Skin epidermis (tissue), 12 donors: ENCODE results near the gene ACMSD.
"Not testable (repeated sequence)": the region's sequence is repeated elsewhere in the genome, so short reads cannot be mapped to it uniquely, and the experiment has no call there.

Experiments
- H3K27ac ChIP-seq, 21 experiments: fragments of 200-600 bp; sonication (generic) in 11 of 21; one replicate each; pipeline ENCODE4 v1.5.0; 2020; ENCODE audit warnings: mild to moderate bottlenecking in 3 of 21, inconsistent platforms in 2 of 21, moderate library complexity in 2 of 21
- H3K4me3 ChIP-seq, 7 experiments: fragments of 200-600 bp; sonication (generic) in 2 of 7; one replicate each; pipeline ENCODE4 v1.5.0; 2020; ENCODE audit warnings: inconsistent platforms in 2 of 7, mild to moderate bottlenecking in 2 of 7, moderate library complexity in 1 of 7

ACMSD gene

GRCh38 chr2:134899204-134899603, 60.8 kb downstream of the ACMSD start:
- H3K4me3 ChIP-seq, result no peak overlapping the region

GRCh38 chr2:134900151-134900550, 61.7 kb downstream of the ACMSD start:
- Histone ChIP-seq H3K27ac (no peak overlapping the region), H3K4me3 (no peak overlapping the region)

More at GRCh38 chr2:134899204-134899603, 60.8 kb downstream of the ACMSD start:
- H3K27ac ChIP-seq, result no peak overlapping the region

GRCh38 chr2:134903701-134904100, 65.3 kb downstream of the ACMSD start:
- not testable (repeated sequence) for H3K4me3 ChIP-seq, H3K27ac ChIP-seq

- Histone ChIP-seq H3K27ac (no peak overlapping the region), H3K4me3 (no peak overlapping the region)
These were observed 66.8 kb downstream of the ACMSD start for GRCh38 chr2:134905168-134905567.

GRCh38 chr2:134906726-134907125, 68.3 kb downstream of the ACMSD start:
- H3K4me3 ChIP-seq, result no peak overlapping the region
- no peak overlapping the region for H3K27ac ChIP-seq

GRCh38 chr2:134907441-134908116, 69.2 kb downstream of the ACMSD start:
- not testable (repeated sequence) for H3K4me3 ChIP-seq, H3K27ac ChIP-seq

GRCh38 chr2:134910763-134911399, 72.5 kb downstream of the ACMSD start:
- no peak overlapping the region for H3K27ac ChIP-seq
- H3K4me3 ChIP-seq, result no peak overlapping the region

GRCh38 chr2:134911400-134911785, 73.0 kb downstream of the ACMSD start:
- no peak overlapping the region for H3K4me3 ChIP-seq

GRCh38 chr2:134912361-134912760, 73.9 kb downstream of the ACMSD start:
- H3K27ac ChIP-seq, result no peak overlapping the region

More at GRCh38 chr2:134911400-134911785, 73.0 kb downstream of the ACMSD start:
- no peak overlapping the region for H3K27ac ChIP-seq

GRCh38 chr2:134917360-134917865, 79.0 kb downstream of the ACMSD start:
- peak overlapping the region; percentile 88 to 99 (median 98) for H3K27ac ChIP-seq

More at GRCh38 chr2:134912361-134912760, 73.9 kb downstream of the ACMSD start:
- no peak overlapping the region for H3K4me3 ChIP-seq

GRCh38 chr2:134917888-134918525, 79.6 kb downstream of the ACMSD start:
- Histone ChIP-seq H3K4me3 (peak overlapping the region; percentile 76 to 96 (median 87)), H3K27ac (peak overlapping the region; percentile 88 to 99 (median 98))

More at GRCh38 chr2:134917360-134917865, 79.0 kb downstream of the ACMSD start:
- peak overlapping the region; percentile 76 to 96 (median 87) for H3K4me3 ChIP-seq

GRCh38 chr2:134918526-134919340, 80.3 kb downstream of the ACMSD start, which contains the start of gene CCNT2:
CCNT2 (plus strand) TSS chr2:134918822; CDS start chr2:134918855, 33 bp downstream.
- H3K27ac ChIP-seq, result peak within 1 kb of the TSS; percentile 88 to 99 (median 98)
- peak within 1 kb of the TSS; percentile 76 to 96 (median 87) for H3K4me3 ChIP-seq

GRCh38 chr2:134919341-134920210, 81.2 kb downstream of the ACMSD start:
- Histone ChIP-seq H3K27ac (peak overlapping the region; percentile 88 to 99 (median 98)), H3K4me3 (peak overlapping the region; percentile 76 to 96 (median 87))

- Histone ChIP-seq H3K27ac (no peak overlapping the region), H3K4me3 (no peak overlapping the region)
These were observed 86.5 kb downstream of the ACMSD start for GRCh38 chr2:134924912-134925311.

- Histone ChIP-seq H3K4me3 (no peak overlapping the region), H3K27ac (no peak overlapping the region)
These were observed 88.0 kb downstream of the ACMSD start for GRCh38 chr2:134926231-134926931.

- Histone ChIP-seq H3K27ac (no peak overlapping the region), H3K4me3 (no peak overlapping the region)
These were observed 88.8 kb downstream of the ACMSD start for GRCh38 chr2:134927195-134927594.

GRCh38 chr2:134932864-134933526, 94.6 kb downstream of the ACMSD start:
- no peak overlapping the region for H3K4me3 ChIP-seq
- no peak overlapping the region for H3K27ac ChIP-seq
